HEK293 (cell line): ENCODE data around the gene CNKSR3.

Experiments
- BCL11A ChIP-seq: fragments of 450-650 bp; formaldehyde crosslinking; IDR thresholded peaks from 2 replicates; pipeline ENCODE4 v1.5.1; 2016; ENCODE audit warnings: low read depth, missing biosample characterization, missing genetic modification characterization
- RBAK ChIP-seq: fragments of 450-650 bp; formaldehyde crosslinking; IDR thresholded peaks from 2 replicates; pipeline ENCODE4 v1.5.1; 2016; ENCODE audit warnings: missing biosample characterization, missing genetic modification characterization
- SETDB1 ChIP-seq: IDR thresholded peaks from one replicate; pipeline ENCODE4 v1.6.1; 2017; ENCODE audit warnings: mild to moderate bottlenecking, low read length, moderate library complexity, mixed read lengths; ENCODE audit not compliant: insufficient read length
- SP3 ChIP-seq: fragments of 450-650 bp; formaldehyde crosslinking; IDR thresholded peaks from 2 replicates; pipeline ENCODE4 v1.5.1; 2016; ENCODE audit warnings: missing biosample characterization, missing genetic modification characterization
- TCF7L2 ChIP-seq: IDR thresholded peaks from 2 replicates; pipeline ENCODE4 v1.6.1; 2011; ENCODE audit warnings: low read depth, mild to moderate bottlenecking, inconsistent platforms, low read length, moderate library complexity, borderline replicate concordance
- ZBTB8A ChIP-seq: fragments of 450-650 bp; formaldehyde crosslinking; IDR thresholded peaks from 2 replicates; pipeline ENCODE4 v1.5.1; 2016; ENCODE audit warnings: missing biosample characterization, missing genetic modification characterization
- ZFP37 ChIP-seq: fragments of 450-650 bp; formaldehyde crosslinking; IDR thresholded peaks from 2 replicates; pipeline ENCODE4 v1.5.1; 2016; ENCODE audit warnings: missing biosample characterization, missing genetic modification characterization
- ZNF350 ChIP-seq: fragments of 450-650 bp; formaldehyde crosslinking; IDR thresholded peaks from 2 replicates; pipeline ENCODE4 v1.5.0; 2017; ENCODE audit warnings: missing biosample characterization, mild to moderate bottlenecking, missing genetic modification characterization
- TF ChIP-seq, protein P1 (sequence below): fragments of 450-650 bp; formaldehyde crosslinking; IDR thresholded peaks from 2 replicates; pipeline ENCODE4 v1.5.1; 2016; ENCODE audit warnings: missing biosample characterization, missing genetic modification characterization
- TF ChIP-seq, protein P2 (sequence below): fragments of 450-650 bp; formaldehyde crosslinking; IDR thresholded peaks from 2 replicates; pipeline ENCODE4 v1.5.1; 2016; ENCODE audit warnings: missing biosample characterization, missing genetic modification characterization

DNA sequence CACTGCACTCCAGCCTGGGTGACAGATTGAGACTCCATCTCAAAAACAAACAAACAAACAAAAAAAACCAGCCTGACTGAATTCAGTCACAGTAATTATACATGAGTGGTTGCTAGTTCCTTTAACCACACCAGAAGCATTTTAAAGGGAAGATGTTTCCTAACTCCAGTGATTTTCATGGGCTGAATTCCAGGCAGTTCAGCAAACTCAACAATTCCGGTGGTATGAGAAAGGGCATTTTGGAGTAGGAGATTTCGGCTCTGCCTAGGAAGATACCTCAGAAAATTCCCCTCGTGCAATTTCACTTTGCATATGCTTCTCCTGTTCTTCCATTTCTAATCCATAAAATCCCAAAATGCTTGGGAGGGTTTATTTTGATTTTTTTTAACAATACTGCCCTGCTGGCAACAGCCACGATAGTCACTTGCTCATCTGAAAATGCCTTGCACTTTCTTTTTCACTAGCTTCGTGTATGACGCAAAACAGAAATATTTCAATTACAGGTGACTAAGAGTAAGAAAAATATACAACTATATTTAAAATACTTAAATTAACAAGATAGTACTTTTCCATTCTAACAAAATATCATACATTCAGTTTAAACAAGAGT is 105.6 kb downstream of the CNKSR3 start:
- no peak for TF ChIP-seq ZFP37 (tag by site-specific recombination)
- TF ChIP-seq, protein P1, sequence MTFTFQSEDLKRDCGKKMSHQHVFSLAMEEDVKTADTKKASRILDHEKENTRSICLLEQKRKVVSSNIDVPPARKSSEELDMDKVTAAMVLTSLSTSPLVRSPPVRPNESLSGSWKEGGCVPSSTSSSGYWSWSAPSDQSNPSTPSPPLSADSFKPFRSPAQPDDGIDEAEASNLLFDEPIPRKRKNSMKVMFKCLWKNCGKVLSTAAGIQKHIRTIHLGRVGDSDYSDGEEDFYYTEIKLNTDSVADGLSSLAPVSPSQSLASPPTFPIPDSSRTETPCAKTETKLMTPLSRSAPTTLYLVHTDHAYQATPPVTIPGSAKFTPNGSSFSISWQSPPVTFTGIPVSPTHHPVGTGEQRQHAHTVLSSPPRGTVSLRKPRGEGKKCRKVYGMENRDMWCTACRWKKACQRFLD (tag by site-specific recombination): no peak
- TF ChIP-seq BCL11A (tag by site-specific recombination): no peak
- no peak for TF ChIP-seq ZBTB8A
- TF ChIP-seq, protein P2, sequence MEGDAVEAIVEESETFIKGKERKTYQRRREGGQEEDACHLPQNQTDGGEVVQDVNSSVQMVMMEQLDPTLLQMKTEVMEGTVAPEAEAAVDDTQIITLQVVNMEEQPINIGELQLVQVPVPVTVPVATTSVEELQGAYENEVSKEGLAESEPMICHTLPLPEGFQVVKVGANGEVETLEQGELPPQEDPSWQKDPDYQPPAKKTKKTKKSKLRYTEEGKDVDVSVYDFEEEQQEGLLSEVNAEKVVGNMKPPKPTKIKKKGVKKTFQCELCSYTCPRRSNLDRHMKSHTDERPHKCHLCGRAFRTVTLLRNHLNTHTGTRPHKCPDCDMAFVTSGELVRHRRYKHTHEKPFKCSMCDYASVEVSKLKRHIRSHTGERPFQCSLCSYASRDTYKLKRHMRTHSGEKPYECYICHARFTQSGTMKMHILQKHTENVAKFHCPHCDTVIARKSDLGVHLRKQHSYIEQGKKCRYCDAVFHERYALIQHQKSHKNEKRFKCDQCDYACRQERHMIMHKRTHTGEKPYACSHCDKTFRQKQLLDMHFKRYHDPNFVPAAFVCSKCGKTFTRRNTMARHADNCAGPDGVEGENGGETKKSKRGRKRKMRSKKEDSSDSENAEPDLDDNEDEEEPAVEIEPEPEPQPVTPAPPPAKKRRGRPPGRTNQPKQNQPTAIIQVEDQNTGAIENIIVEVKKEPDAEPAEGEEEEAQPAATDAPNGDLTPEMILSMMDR (tag by site-specific recombination): no peak
- no peak for TF ChIP-seq RBAK (tag by site-specific recombination)
- no peak for TF ChIP-seq TCF7L2
- no peak for TF ChIP-seq ZNF350 (tag by site-specific recombination)
- no peak for TF ChIP-seq SETDB1
- TF ChIP-seq SP3: no peak
